GM19438 (cell line): Measurements from ENCODE around the gene GPN1.
A peak's percentile ranks its signal among the peaks of the same experiment; 100 is the strongest.
"Not testable (repeated sequence)": the region's sequence is repeated elsewhere in the genome, so short reads cannot be mapped to it uniquely, and the experiment has no call there.

ENCODE experiments used
- ATAC-seq: cut with Tn5 transposase; IDR thresholded peaks from one replicate; pipeline ENCODE4 v1.9.1; 2021; ENCODE audit warnings: low read depth; ENCODE audit not compliant: unreplicated experiment

Gene GPN1

DNA sequence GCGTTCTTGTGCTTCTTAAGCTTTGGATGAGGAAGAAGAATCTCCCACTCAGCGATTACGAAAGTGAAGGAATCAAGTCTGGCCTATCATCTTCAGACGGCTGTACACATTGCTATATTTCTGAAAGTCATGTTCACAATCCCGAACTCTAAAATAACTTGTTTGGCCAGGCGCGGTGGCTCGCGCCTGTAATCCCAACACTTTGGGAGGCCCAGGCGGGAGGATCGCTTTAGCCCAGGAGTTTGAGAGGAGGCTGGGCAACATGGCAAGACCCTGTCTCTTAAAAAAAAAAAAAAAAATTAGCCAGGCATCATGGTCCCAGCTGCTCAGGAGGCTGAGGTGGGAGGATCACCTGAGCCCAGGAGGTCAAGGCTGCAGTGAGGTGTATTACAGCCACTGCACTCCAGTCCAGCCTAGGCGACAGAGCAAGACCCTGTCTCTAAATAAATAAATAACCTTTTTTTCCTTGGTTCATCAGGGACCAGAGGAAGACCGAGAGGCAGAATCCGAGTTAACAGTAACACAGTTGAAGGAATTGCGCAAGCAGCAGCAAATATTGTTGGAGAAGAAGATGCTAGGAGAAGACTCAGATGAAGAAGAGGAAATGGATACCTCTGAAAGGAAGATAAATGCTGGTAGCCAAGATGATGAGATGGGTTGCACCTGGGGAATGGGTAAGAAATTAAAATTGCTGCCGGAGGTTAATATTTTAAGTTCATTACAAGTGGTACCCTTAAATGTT, 35.9 kb downstream of the GPN1 start:
- ATAC-seq = no peak

GRCh38 chr2:27667446-27667845, 38.6 kb downstream of the GPN1 start:
- ATAC-seq = no peak

DNA sequence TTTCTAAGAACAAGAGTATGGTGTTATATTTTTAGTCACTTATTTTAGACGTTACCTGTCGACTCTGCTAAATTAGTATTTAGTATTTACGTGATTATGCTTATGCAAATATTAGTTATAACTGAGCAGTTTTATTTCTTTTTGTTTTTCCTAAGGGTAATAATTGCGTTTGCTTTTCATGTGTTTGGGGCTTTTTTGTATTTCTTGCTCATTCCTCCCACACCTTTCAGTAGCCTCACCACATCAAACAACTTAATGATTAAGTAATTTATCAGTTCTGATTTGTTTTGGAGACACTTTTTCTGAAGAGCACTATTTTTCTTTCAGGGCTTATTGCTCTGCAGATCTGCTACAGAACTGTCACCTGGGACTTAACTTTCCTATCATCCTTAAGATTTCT, 42.4 kb downstream of the GPN1 start:
- no peak for ATAC-seq

- ATAC-seq = no peak
Observed at GRCh38 chr2:27672723-27673486, 44.1 kb downstream of the GPN1 start.

DNA sequence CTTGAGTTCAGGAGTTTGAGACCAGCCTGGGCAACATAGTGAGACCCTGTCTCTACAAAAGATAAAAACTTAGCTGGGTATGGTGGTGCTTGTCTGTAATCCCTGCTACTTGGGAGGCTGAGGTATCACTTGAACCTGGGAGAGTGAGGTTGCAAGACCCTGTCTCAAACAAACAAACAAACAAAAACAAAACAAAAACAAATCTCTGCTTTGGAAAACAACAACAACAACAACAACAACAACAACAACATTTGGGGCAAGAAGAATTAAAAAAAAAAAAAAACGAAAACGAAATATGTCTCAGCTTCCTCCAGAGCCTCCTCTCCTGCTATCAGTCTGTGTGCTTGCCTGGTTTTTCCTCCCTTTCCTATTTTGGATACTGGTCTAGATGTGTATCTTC, 51.7 kb downstream of the GPN1 start:
- ATAC-seq = no peak

- no peak for ATAC-seq
Observed at GRCh38 chr2:27681841-27682240, 53.0 kb downstream of the GPN1 start.

DNA sequence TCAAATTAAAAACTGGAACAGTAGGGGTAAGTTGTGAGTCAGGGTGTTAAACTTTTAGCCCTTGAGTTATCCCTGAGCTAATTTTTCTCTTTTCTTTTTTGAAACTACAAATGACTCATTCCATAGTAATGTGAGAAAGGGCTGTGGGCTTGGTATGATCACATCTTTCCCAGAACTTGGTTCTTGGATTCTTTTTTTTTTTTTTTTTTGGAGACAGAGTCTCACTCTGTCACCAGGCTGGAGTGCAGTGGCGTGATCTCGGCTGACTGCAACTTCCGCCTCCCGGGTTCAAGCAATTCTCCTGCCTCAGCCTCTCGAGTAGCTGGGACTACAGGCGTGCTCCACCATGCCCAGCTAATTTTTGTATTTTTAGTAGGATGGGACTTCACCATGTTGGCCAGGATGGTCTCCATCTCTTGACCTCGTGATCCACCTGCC, 53.5 kb downstream of the GPN1 start:
- not testable (repeated sequence) for ATAC-seq

DNA sequence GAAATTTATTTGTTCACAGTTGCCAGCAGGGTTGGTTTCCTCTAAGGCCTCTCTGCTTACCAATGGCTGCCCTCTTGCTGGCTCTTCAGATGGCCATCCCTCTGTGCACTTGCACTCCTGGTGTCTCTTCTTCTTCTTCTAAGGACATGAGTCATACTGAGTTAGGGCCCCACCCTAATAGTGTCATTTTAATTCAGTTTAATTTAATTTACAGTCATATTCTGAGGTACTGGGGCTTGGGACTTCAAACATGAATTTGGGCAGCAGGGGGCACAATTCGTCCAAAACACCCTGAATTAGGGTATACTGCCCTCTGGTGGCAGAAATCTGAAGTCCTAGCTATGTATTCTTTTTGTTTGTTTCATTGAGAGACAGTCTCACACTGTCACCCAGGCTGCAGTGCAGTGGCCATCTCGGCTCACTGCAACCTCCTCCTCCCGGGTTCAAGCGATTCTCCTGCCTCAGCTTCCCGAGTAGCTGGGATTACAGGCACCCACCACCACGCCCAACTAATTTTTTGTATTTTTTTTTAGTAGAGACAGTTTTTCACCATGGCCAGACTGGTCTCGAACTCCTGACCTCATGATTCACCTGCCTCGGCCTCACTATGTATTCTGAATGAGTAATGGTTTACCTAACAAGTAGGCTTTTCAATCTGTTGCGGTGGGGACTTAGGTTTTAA, 54.7 kb downstream of the GPN1 start:
- peak; percentile 83 for ATAC-seq

DNA sequence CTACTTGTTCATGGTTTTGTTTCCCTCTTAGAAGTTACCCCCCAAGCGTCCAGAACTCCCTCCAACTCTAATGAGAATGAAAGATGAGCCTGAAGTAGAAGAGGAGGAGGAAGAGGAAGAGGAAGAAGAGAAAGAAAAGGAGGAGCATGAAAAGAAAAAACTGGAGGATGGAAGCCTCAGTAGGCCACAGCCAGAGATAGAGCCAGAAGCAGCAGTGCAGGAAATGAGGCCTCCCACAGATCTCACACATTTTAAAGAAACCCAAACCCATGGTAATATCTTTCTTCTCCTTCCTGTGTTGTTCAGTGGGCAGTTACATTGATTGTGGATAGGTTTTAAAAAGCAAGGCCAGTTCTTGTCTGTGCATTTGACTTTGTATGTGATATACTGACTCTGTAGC, 56.2 kb downstream of the GPN1 start:
- ATAC-seq = not testable (repeated sequence)

DNA sequence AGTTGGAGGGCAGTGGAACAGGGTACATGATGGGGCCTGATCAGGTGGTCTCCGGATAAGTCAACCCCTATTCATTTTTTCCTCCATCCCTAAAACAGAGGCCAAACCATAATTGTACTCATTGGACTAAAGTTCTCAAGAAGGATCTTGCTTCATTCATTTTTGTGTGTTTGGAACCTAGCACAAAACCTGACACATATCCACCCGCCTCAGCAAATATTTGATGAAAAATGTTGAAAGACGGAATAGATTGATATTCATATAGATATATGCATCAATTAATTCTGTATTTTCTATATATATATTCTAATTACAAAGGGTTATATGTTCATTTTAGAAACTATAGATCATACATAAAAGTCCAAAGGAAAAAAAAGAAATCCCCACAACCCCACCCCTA, 56.7 kb downstream of the GPN1 start:
- ATAC-seq = no peak

GRCh38 chr2:27687232-27687631, 58.4 kb downstream of the GPN1 start:
- no peak for ATAC-seq

DNA sequence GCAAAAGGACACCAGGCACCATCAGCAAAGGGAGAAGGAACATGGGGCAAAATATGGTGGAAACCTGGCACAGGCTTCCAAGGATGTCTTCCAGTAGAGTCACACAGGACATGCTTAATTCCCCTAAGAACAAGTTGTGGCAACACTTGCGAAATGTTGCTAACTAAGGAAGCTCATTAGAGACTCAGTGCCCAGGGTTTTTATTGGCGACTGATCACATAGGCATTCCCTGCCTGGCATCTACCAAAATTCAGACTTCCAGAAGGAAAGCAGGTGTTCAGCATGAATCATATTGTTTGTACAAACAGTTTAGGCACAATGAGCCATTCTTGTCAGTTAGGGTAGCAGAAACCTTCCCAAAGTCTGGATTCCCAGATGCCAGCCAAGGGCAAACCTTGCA, 60.6 kb downstream of the GPN1 start:
- no peak for ATAC-seq

- no peak for ATAC-seq
Observed at GRCh38 chr2:27690052-27690451, 61.2 kb downstream of the GPN1 start.

GRCh38 chr2:27697660-27698059, 68.8 kb downstream of the GPN1 start:
- ATAC-seq = no peak
